Measurements from ENCODE around the gene EIF4G1. TPM values are rescaled to one million over a fixed set of nuclear protein-coding genes. Genes with fewer than 3 reads are reported as not detected.

EIF4G1 gene
- polyA plus RNA-seq, 3 donors = 13.9 to 119 (median 24.2) TPM

- no peak overlapping the region for H3K27ac Mint-ChIP-seq
- Histone ChIP-seq H4K20me1 (ENCODE audit: insufficient read depth, low read length) (no peaks in the 10 kb centered on the region), H3K27ac (ENCODE audit: low read depth in 1 of 2, low read length in 2 of 2) (no peak overlapping the region), H3K36me3 (replicated peaks in 1 of 2; ENCODE audit: control insufficient read depth in 1 of 2, insufficient read depth in 2 of 2, low read length in 2 of 2) (no peaks in the 10 kb centered on the region), H3K79me2 (ENCODE audit: insufficient read depth, low read length) (no peaks in the 10 kb centered on the region), H3K9me3 (replicated peaks in 1 of 2; ENCODE audit: control insufficient read depth in 1 of 2, insufficient read depth in 1 of 2, low read length in 2 of 2) (no peaks in the 10 kb centered on the region), H3K4me1 (ENCODE audit: control insufficient read depth in 1 of 2, insufficient read depth in 2 of 2, low read length in 2 of 2) (no peaks in the 10 kb centered on the region), H2AFZ (ENCODE audit: insufficient read depth, low read depth, low read length, poor library complexity, severe bottlenecking) (no peak overlapping the region), H3K4me2 (replicated peaks; ENCODE audit: extremely low read depth, low read length, poor library complexity, severe bottlenecking) (no peak overlapping the region), H3K4me3 (replicated peaks in 1 of 3; ENCODE audit: low read depth in 2 of 3, low read length in 3 of 3) (no peak overlapping the region), H3K27me3 (ENCODE audit: control insufficient read depth in 2 of 2, insufficient read depth in 2 of 2, low read length in 2 of 2) (no peaks in the 10 kb centered on the region), H3K9ac (ENCODE audit: insufficient read depth, low read length, poor library complexity, severe bottlenecking) (no peak overlapping the region)
- no peaks in the 10 kb centered on the region for H3K36me3 Mint-ChIP-seq
- no peak for TF ChIP-seq CTCF (IDR thresholded peaks at IDR 0.05)
- H3K27me3 Mint-ChIP-seq (ENCODE audit: low read depth in 3 of 3) = peaks cover 0 to 8% (median 3%) of the 10 kb centered on the region in 3 donors
- intact Hi-C loops (cut with micrococcal nuclease) = no loop called here
- no peak overlapping the region for H3K4me3 Mint-ChIP-seq
- peaks cover 0 to 1% (median 0%) of the 10 kb centered on the region in 7 donors for H3K9me3 Mint-ChIP-seq
- no peak for DNase-seq
- H3K4me1 Mint-ChIP-seq = no peaks in the 10 kb centered on the region
- WGBS (ENCODE audit: insufficient coverage) = 97% methylated on average over 11 of the region's 11 CpGs
Measured at GRCh38 chr3:184353546-184353941, 39.1 kb downstream of the EIF4G1 start.

- Histone ChIP-seq H3K9me3 (replicated peaks in 1 of 2; ENCODE audit: control insufficient read depth in 1 of 2, insufficient read depth in 1 of 2, low read length in 2 of 2) (no peaks in the 10 kb centered on the region), H2AFZ (ENCODE audit: insufficient read depth, low read depth, low read length, poor library complexity, severe bottlenecking) (no peak overlapping the region), H3K27me3 (ENCODE audit: control insufficient read depth in 2 of 2, insufficient read depth in 2 of 2, low read length in 2 of 2) (no peaks in the 10 kb centered on the region), H3K4me3 (replicated peaks in 1 of 3; ENCODE audit: low read depth in 2 of 3, low read length in 3 of 3) (no peak overlapping the region), H3K9ac (ENCODE audit: insufficient read depth, low read length, poor library complexity, severe bottlenecking) (no peak overlapping the region), H3K4me1 (ENCODE audit: control insufficient read depth in 1 of 2, insufficient read depth in 2 of 2, low read length in 2 of 2) (no peaks in the 10 kb centered on the region), H3K79me2 (ENCODE audit: insufficient read depth, low read length) (no peaks in the 10 kb centered on the region), H3K4me2 (replicated peaks; ENCODE audit: extremely low read depth, low read length, poor library complexity, severe bottlenecking) (no peak overlapping the region), H4K20me1 (ENCODE audit: insufficient read depth, low read length) (no peaks in the 10 kb centered on the region), H3K27ac (ENCODE audit: low read depth in 1 of 2, low read length in 2 of 2) (no peak overlapping the region), H3K36me3 (replicated peaks in 1 of 2; ENCODE audit: control insufficient read depth in 1 of 2, insufficient read depth in 2 of 2, low read length in 2 of 2) (no peaks in the 10 kb centered on the region)
- intact Hi-C loops (cut with micrococcal nuclease) = no loop called here
- H3K9me3 Mint-ChIP-seq = peaks cover 0 to 1% (median 0%) of the 10 kb centered on the region in 7 donors
- H3K4me3 Mint-ChIP-seq = no peak overlapping the region
- no peaks in the 10 kb centered on the region for H3K4me1 Mint-ChIP-seq
- 49% methylated on average over 16 of the region's 18 CpGs for WGBS (ENCODE audit: insufficient coverage)
- TF ChIP-seq CTCF (IDR thresholded peaks at IDR 0.05) = peak; percentile 86
- no peak overlapping the region for H3K27ac Mint-ChIP-seq
- H3K27me3 Mint-ChIP-seq (ENCODE audit: low read depth in 3 of 3) = peaks cover 2 to 8% (median 4%) of the 10 kb centered on the region in 3 donors
- DNase-seq = peak; percentile 29 to 48 (median 40)
- H3K36me3 Mint-ChIP-seq = no peaks in the 10 kb centered on the region
Measured at GRCh38 chr3:184354121-184354728, 39.8 kb downstream of the EIF4G1 start.

All from CD14-positive monocyte (primary cell).